PC-9 (cell line): ENCODE results near the gene LRRC4C. TPM values are rescaled to one million over a fixed set of nuclear protein-coding genes. Genes with fewer than 3 reads are reported as not detected.

Experiments
- BruUV-seq: library from RNA; stranded (reverse); fragments of 400-500 nt; replicated peaks from 2 replicates; lab custom pipeline; 2021; lab: Mats Ljungman, UMichigan
- CTCF ChIA-PET: fragments of 300-600 bp; sonication (Branson Sonifier 250); formaldehyde crosslinking; loops from one replicate; lab custom pipeline; 2022; ENCODE audit warnings: antibody characterized with exemption; lab: Charles Lee
- POLR2A ChIA-PET: fragments of 300-600 bp; sonication (Branson Sonifier 250); formaldehyde crosslinking; loops from one replicate; lab custom pipeline; 2022; ENCODE audit warnings: antibody characterized with exemption; ENCODE audit not compliant: unreplicated experiment; lab: Charles Lee
- DNase-seq, 2 experiments: peaks; one replicate each; pipeline versions ENCODE4 v3.0.0 to v3.0.0-alpha.2; 2015 to 2022; ENCODE audit warnings: mixed read lengths in 1 of 2
- H2AFZ ChIP-seq: fragments of 200-600 bp; sonication (generic); 2 replicates; pipeline ENCODE4 v1.8.1; 2017; ENCODE audit warnings: antibody characterized with exemption
- H3F3A ChIP-seq: fragments of 200-600 bp; sonication (generic); 2 replicates; pipeline ENCODE4 v1.8.1; 2017; ENCODE audit warnings: antibody characterized with exemption, mild to moderate bottlenecking, low read depth; ENCODE audit not compliant: insufficient read depth
- H3K27ac ChIP-seq: fragments of 200-600 bp; sonication (generic); 2 replicates; pipeline ENCODE4 v1.6.1; 2016; ENCODE audit warnings: mixed run types
- H3K27me3 ChIP-seq: fragments of 200-600 bp; sonication (generic); 2 replicates; pipeline ENCODE4 v1.6.1; 2016; ENCODE audit warnings: low read depth, mixed run types; ENCODE audit not compliant: insufficient read depth
- H3K36me3 ChIP-seq: fragments of 200-600 bp; sonication (generic); 2 replicates; pipeline ENCODE4 v1.6.1; 2016; ENCODE audit warnings: low read depth, mixed run types
- H3K4me1 ChIP-seq: fragments of 200-600 bp; sonication (generic); replicated peaks from 2 replicates; pipeline ENCODE4 v1.6.1; 2016; ENCODE audit warnings: mixed run types; ENCODE audit not compliant: insufficient read depth
- H3K4me2 ChIP-seq: fragments of 200-600 bp; sonication (generic); 2 replicates; pipeline ENCODE4 v1.6.1; 2017; ENCODE audit warnings: mixed run types
- H3K4me3 ChIP-seq: fragments of 200-600 bp; sonication (generic); 2 replicates; pipeline ENCODE4 v1.6.1; 2016; ENCODE audit warnings: mixed run types
- H3K79me2 ChIP-seq: fragments of 200-600 bp; sonication (generic); 2 replicates; pipeline ENCODE4 v1.6.1; 2017; ENCODE audit warnings: low read depth, mixed run types
- H3K9me2 ChIP-seq: fragments of 200-600 bp; sonication (generic); 2 replicates; pipeline ENCODE4 v1.8.1; 2017; ENCODE audit warnings: mild to moderate bottlenecking; ENCODE audit not compliant: insufficient read depth
- H3K9me3 ChIP-seq: fragments of 200-600 bp; sonication (generic); 2 replicates; pipeline ENCODE4 v1.8.1; 2016; ENCODE audit warnings: low read depth; ENCODE audit not compliant: insufficient read depth
- H4K20me1 ChIP-seq: fragments of 200-600 bp; sonication (generic); 2 replicates; pipeline ENCODE4 v1.8.1; 2017; ENCODE audit not compliant: insufficient read depth
- EZH2 ChIP-seq: fragments of 200-600 bp; sonication (generic); IDR thresholded peaks from 2 replicates; pipeline ENCODE4 v1.8.0; 2017; ENCODE audit warnings: antibody characterized with exemption, low read depth
- intact Hi-C: fragments of 100-400 bp; cut with micrococcal nuclease; formaldehyde crosslinking; loops from one replicate; pipeline ENCODE4 v1.10.0; 2022; ENCODE audit not compliant: unreplicated experiment
- total RNA-seq: library from RNA; stranded (reverse); gene quantifications from 2 replicates; pipeline ENCODE4 v1.2.3, GENCODE V29; 2021
- TF ChIP-seq, protein P1 (sequence below): fragments of 200-600 bp; sonication (generic); conservative IDR thresholded peaks from 2 replicates; pipeline ENCODE4 v1.6.1; 2017; ENCODE audit warnings: mixed run types, antibody characterized with exemption, mild to moderate bottlenecking, moderate library complexity

LRRC4C gene
- total RNA-seq, 1 experiment from 2014 or later, result not detected

DNA sequence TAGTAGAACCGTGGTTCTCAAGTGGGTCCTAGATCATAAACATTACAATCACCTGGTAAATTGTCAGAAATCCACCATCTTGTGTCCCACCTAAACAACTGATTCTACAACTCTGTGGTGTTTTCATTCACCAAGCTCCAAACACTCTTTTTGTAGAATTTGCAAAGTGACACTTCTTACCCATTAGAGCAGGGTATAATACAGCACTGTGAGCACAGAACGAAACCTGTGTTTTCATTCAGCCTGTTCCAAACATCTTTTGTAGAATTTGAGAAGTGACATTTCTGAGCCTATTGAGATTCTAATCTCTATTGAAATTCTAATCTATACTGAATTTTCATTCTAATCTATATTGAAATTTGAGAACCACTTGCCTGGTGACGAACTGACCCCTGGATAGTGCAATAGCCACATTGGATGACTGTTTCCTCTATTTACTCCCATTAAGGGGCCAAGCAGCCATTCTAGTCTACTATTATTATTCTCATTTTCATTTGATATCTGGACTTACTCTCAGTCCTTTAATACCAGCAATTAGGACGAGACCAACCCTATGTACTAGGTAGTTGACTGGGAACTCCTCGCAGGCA is 616.6 kb downstream of the LRRC4C start:
- intact Hi-C loops, result no loop called here
- Histone ChIP-seq H3K79me2 (no peaks in the 10 kb centered on the region), H3K4me3 (no peak overlapping the region), H3K4me1 (no peaks in the 10 kb centered on the region), H3K9me3 (no peaks in the 10 kb centered on the region), H2AFZ (no peak overlapping the region), H3K9me2 (no peaks in the 10 kb centered on the region), H3K4me2 (no peak overlapping the region), H3K36me3 (no peaks in the 10 kb centered on the region), H3K27me3 (no peaks in the 10 kb centered on the region), H3F3A (no peaks in the 10 kb centered on the region), H4K20me1 (no peaks in the 10 kb centered on the region), H3K27ac (no peak overlapping the region)
- no peak for DNase-seq
- TF ChIP-seq, protein P1, sequence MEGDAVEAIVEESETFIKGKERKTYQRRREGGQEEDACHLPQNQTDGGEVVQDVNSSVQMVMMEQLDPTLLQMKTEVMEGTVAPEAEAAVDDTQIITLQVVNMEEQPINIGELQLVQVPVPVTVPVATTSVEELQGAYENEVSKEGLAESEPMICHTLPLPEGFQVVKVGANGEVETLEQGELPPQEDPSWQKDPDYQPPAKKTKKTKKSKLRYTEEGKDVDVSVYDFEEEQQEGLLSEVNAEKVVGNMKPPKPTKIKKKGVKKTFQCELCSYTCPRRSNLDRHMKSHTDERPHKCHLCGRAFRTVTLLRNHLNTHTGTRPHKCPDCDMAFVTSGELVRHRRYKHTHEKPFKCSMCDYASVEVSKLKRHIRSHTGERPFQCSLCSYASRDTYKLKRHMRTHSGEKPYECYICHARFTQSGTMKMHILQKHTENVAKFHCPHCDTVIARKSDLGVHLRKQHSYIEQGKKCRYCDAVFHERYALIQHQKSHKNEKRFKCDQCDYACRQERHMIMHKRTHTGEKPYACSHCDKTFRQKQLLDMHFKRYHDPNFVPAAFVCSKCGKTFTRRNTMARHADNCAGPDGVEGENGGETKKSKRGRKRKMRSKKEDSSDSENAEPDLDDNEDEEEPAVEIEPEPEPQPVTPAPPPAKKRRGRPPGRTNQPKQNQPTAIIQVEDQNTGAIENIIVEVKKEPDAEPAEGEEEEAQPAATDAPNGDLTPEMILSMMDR, result no peak
- no peak for TF ChIP-seq EZH2
- BruUV-seq, result no TSS peak
- ChIA-PET POLR2A (no interaction called here), CTCF (no interaction called here)

DNA sequence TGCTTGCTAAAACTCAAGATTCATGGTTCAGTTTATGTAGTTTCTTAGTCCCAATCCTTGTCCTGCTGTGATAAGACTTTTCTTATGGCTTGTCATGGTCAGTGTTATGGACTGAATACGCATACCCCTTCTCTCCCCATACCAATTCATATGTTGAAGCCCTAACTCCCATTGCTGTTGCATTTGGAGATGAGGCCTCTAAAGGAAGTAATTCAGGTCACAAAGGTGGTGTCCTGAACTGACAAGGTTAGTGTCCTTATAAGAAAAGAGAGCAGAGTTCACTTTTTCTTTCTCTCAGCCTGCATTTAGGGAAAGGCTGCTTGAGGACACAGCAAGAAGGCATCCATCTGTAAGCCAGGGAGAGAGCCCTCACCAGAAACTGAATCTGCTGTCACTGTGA is 618.2 kb downstream of the LRRC4C start:
- no peak for TF ChIP-seq EZH2
- TF ChIP-seq, protein P1, result no peak
- Histone ChIP-seq H3K27ac (no peak overlapping the region), H3K27me3 (no peaks in the 10 kb centered on the region), H3K36me3 (no peaks in the 10 kb centered on the region), H3F3A (no peaks in the 10 kb centered on the region), H3K9me3 (no peaks in the 10 kb centered on the region), H3K4me2 (no peak overlapping the region), H3K4me3 (no peak overlapping the region), H3K4me1 (no peaks in the 10 kb centered on the region), H3K79me2 (no peaks in the 10 kb centered on the region), H3K9me2 (no peaks in the 10 kb centered on the region), H2AFZ (no peak overlapping the region), H4K20me1 (no peaks in the 10 kb centered on the region)
- BruUV-seq, result no TSS peak
- DNase-seq, result no peak
- intact Hi-C loops, result no loop called here
- POLR2A ChIA-PET, result no interaction called here
- CTCF ChIA-PET, result no interaction called here

DNA sequence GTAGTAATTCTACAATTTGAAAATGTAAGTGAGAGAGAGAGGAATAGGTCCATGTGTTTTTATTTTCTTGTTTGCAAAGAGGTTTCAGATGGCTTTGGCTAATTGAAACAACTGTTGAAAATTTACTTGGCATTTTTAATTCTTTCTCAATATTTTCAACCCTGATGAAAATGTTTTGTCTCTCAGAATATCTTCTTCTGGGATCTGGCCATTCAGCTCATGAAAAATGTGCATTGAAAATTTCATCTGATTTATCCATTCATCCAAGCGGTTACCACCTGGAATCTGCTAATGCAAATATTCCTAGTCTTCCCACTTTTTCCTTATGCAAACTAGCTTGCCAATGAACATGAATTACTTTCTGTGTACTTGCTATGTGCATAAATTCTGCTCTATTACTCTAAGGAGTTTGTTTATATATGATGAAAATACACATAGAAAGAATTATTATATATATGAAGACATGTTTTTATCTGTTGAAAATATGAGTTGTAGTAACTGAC is 621.2 kb downstream of the LRRC4C start:
- Histone ChIP-seq H3K4me2 (no peak overlapping the region), H3K27me3 (no peaks in the 10 kb centered on the region), H3K4me1 (no peaks in the 10 kb centered on the region), H2AFZ (no peak overlapping the region), H3K9me3 (no peaks in the 10 kb centered on the region), H3K36me3 (no peaks in the 10 kb centered on the region), H3K9me2 (no peaks in the 10 kb centered on the region), H3K4me3 (no peak overlapping the region), H4K20me1 (no peaks in the 10 kb centered on the region), H3K27ac (no peak overlapping the region), H3K79me2 (no peaks in the 10 kb centered on the region), H3F3A (no peaks in the 10 kb centered on the region)
- intact Hi-C loops, result no loop called here
- POLR2A ChIA-PET, result no interaction called here
- CTCF ChIA-PET, result no interaction called here
- TF ChIP-seq, protein P1, result no peak
- no peak for TF ChIP-seq EZH2
- no peak for DNase-seq
- BruUV-seq, result no TSS peak
